Breast epithelium (tissue), 4 donors: ENCODE results near the gene OASL. TPM values are rescaled to one million over a fixed set of nuclear protein-coding genes. Genes with fewer than 3 reads are reported as not detected.

Experiments
- DNase-seq, 2 donors: peaks; one replicate each; pipeline ENCODE4 v3.0.0-alpha.2; 2019; ENCODE audit warnings: low spot score in 2 of 2
- H3K27ac ChIP-seq, 2 donors: fragments of 200-600 bp; sonication (generic) in 1 of 2; one replicate each; pipeline ENCODE4 v1.5.1; 2016 to 2019; ENCODE audit warnings: mild to moderate bottlenecking in 1 of 2
- H3K27me3 ChIP-seq, 2 donors: fragments of 200-600 bp; sonication (generic) in 1 of 2; one replicate each; pipeline versions ENCODE4 v1.5.1 to v1.6.0; 2017 to 2019; ENCODE audit warnings: control low read depth in 1 of 2, mild to moderate bottlenecking in 1 of 2
- H3K36me3 ChIP-seq: fragments of 200-600 bp; one replicate; pipeline ENCODE4 v1.5.1; 2019
- H3K4me1 ChIP-seq, 2 donors: fragments of 200-600 bp; sonication (generic); one replicate each; pipeline ENCODE4 v1.5.1; 2016 to 2019; ENCODE audit warnings: control low read depth in 1 of 2
- H3K4me3 ChIP-seq, 3 donors: fragments of 200-600 bp; sonication (generic); 1 replicate in 2 of 3; 2 replicates in 1 of 3; pipeline ENCODE4 v1.5.1; 2016 to 2019; ENCODE audit warnings: mild to moderate bottlenecking in 3 of 3, moderate library complexity in 2 of 3
- H3K9me3 ChIP-seq, 2 donors: fragments of 200-600 bp; sonication (generic) in 1 of 2; one replicate each; pipeline ENCODE4 v1.5.1; 2016 to 2019; ENCODE audit warnings: control low read depth in 1 of 2
- POLR2A ChIP-seq: fragments of 450-650 bp; IDR thresholded peaks from one replicate; pipeline ENCODE4 v1.6.1; 2016; ENCODE audit warnings: antibody characterized with exemption, mild to moderate bottlenecking, moderate library complexity
- POLR2AphosphoS5 ChIP-seq, 3 donors: sonication (generic); formaldehyde crosslinking; IDR thresholded peaks; one replicate each; pipeline ENCODE4 v1.6.1; 2017; ENCODE audit warnings: antibody characterized with exemption in 3 of 3
- intact Hi-C: fragments of 100-400 bp; cut with DNase I; formaldehyde crosslinking; loops from one replicate; pipeline ENCODE4 v1.15.1; 2023; ENCODE audit warnings: low total_unique reads
- total RNA-seq, 3 donors: library from RNA; depleted of rRNA; stranded (reverse); fragments of >200 nt; gene quantifications; one replicate each; pipeline ENCODE4 v1.1.0, GENCODE V29; 2016
- TF ChIP-seq, protein P1 (sequence below), 3 donors: fragments of 450-650 bp; IDR thresholded peaks; one replicate each; pipeline ENCODE4 v1.5.1; 2016 to 2017; ENCODE audit warnings: antibody characterized with exemption in 3 of 3, mild to moderate bottlenecking in 3 of 3, moderate library complexity in 3 of 3

Gene OASL
- total RNA-seq: 1 to 10 TPM in 2 of 3 donors, under 1 TPM in 1; 0.32 to 1.3 (median 1.0) TPM

DNA sequence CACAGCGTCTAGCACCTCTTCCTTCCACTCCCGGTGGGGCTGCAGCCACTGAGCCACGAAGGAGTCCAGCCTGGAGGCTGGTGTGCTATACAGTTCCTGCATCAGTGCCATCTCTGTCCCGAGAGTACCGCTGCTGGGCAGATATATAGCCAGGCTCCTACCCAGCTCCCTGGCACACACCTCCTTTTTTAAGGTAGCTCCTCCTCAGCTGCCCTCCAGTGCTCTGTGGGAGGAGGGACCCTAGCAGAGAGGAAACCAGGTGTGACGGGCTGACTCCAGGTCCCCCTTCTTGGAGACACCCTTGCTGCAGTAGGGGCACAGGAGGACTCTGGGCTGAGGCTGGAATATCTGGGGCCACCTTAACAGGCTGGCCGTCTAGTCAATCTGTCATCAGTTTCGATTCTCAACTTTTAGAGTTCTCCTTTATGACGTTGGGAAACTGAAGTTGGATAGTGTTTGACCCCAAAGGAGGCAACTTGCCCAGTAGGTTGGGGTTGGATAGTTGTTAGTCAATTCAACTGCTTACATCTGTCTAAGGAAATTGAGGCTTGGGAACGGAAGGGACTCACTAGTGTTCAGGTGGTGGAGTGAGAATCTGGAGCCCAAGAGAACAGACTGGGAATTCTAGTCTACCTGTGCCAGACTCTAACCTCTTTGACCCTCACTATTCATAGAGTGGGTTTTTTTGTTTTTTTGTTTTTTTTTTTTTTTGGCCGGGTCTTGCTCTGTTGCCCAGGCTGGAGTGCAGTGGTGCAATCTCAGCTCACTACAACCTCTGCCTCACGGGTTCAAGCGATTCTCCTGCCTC, at the start of gene OASL:
TSS of gene OASL (minus strand) at position 386 of the 808 bp plus-strand sequence. CDS start at position 111, 275 bp downstream.
- DNase-seq: no peak
- Histone ChIP-seq H3K27ac (peak within 1 kb of the TSS in 1 of 2 donors; percentile 69), H3K4me3 (peak within 1 kb of the TSS; percentile 44 to 67 (median 46)), H3K36me3 (no peaks in the 10 kb centered on the region), H3K27me3 (no peaks in the 10 kb centered on the region), H3K9me3 (no peaks in the 10 kb centered on the region), H3K4me1 (no peaks in the 10 kb centered on the region)
- TF ChIP-seq POLR2AphosphoS5 (IDR thresholded peaks at IDR 0.05): peak in 1 of 3 donors; percentile 13
- TF ChIP-seq, protein P1, sequence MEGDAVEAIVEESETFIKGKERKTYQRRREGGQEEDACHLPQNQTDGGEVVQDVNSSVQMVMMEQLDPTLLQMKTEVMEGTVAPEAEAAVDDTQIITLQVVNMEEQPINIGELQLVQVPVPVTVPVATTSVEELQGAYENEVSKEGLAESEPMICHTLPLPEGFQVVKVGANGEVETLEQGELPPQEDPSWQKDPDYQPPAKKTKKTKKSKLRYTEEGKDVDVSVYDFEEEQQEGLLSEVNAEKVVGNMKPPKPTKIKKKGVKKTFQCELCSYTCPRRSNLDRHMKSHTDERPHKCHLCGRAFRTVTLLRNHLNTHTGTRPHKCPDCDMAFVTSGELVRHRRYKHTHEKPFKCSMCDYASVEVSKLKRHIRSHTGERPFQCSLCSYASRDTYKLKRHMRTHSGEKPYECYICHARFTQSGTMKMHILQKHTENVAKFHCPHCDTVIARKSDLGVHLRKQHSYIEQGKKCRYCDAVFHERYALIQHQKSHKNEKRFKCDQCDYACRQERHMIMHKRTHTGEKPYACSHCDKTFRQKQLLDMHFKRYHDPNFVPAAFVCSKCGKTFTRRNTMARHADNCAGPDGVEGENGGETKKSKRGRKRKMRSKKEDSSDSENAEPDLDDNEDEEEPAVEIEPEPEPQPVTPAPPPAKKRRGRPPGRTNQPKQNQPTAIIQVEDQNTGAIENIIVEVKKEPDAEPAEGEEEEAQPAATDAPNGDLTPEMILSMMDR (IDR thresholded peaks at IDR 0.05): no peak
- no peak for TF ChIP-seq POLR2A
- intact Hi-C loops: no loop called here

DNA sequence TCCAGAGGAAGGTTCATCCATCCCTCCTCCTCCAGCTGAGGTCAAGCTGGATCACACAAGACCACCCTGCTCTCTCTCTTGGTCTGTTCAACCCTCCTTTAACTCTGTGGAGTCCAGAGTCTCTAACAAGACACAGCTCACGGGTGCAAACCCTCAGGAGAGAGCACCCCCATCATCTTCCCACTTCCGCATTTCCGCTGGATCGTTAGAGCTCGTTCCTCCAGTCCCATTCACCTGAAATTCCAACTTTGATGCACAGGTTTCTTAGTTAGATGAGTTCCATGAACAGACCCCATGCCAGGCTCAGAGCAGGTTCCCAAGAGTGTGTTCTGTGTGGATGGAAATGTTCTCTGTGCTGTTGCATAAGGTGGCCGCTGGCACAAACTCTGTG, 49.1 kb upstream of the OASL start:
- intact Hi-C loops: no loop called here

GRCh38 chr12:121087467-121088194, 48.6 kb upstream of the OASL start:
- no peaks in the 10 kb centered on the region for H3K36me3 ChIP-seq
- H3K4me1 ChIP-seq: no peaks in the 10 kb centered on the region
- H3K9me3 ChIP-seq: no peaks in the 10 kb centered on the region
- intact Hi-C loops: no loop called here
- H3K27me3 ChIP-seq: no peaks in the 10 kb centered on the region
- TF ChIP-seq, protein P1 (IDR thresholded peaks at IDR 0.05): no peak
- no peak for TF ChIP-seq POLR2A
- no peak for TF ChIP-seq POLR2AphosphoS5 (IDR thresholded peaks at IDR 0.05)
- H3K4me3 ChIP-seq: no peak overlapping the region
- no peak overlapping the region for H3K27ac ChIP-seq
- no peak for DNase-seq

More for the DNA sequence above, 49.1 kb upstream of the OASL start:
- DNase-seq: no peak
- Histone ChIP-seq H3K36me3 (no peaks in the 10 kb centered on the region), H3K4me3 (no peak overlapping the region), H3K4me1 (no peaks in the 10 kb centered on the region), H3K9me3 (no peaks in the 10 kb centered on the region), H3K27ac (no peak overlapping the region), H3K27me3 (no peaks in the 10 kb centered on the region)
- TF ChIP-seq, protein P1 (IDR thresholded peaks at IDR 0.05): no peak
- TF ChIP-seq POLR2AphosphoS5 (IDR thresholded peaks at IDR 0.05) (no peak), POLR2A (no peak)

GRCh38 chr12:121086781-121087295, 47.8 kb upstream of the OASL start:
- TF ChIP-seq, protein P1 (IDR thresholded peaks at IDR 0.05): no peak
- TF ChIP-seq POLR2AphosphoS5 (IDR thresholded peaks at IDR 0.05): no peak
- TF ChIP-seq POLR2A: no peak
- no peaks in the 10 kb centered on the region for H3K36me3 ChIP-seq
- no peaks in the 10 kb centered on the region for H3K9me3 ChIP-seq
- H3K27ac ChIP-seq: no peak overlapping the region
- DNase-seq: no peak
- intact Hi-C loops: no loop called here
- no peaks in the 10 kb centered on the region for H3K4me1 ChIP-seq
- no peak overlapping the region for H3K4me3 ChIP-seq
- H3K27me3 ChIP-seq: no peaks in the 10 kb centered on the region
